HG02852 (cell line): ENCODE measurements around the gene KCNS3.
"Not testable (repeated sequence)": the region's sequence is repeated elsewhere in the genome, so short reads cannot be mapped to it uniquely, and the experiment has no call there.

Experiments used
- ATAC-seq: cut with Tn5 transposase; IDR thresholded peaks from one replicate; pipeline ENCODE4 v1.9.1; 2021; ENCODE audit warnings: mild to moderate bottlenecking, moderate library complexity; ENCODE audit not compliant: unreplicated experiment

Gene KCNS3

GRCh38 chr2:17940091-17940630 lies 61.7 kb downstream of the KCNS3 start:
- ATAC-seq = no peak

DNA sequence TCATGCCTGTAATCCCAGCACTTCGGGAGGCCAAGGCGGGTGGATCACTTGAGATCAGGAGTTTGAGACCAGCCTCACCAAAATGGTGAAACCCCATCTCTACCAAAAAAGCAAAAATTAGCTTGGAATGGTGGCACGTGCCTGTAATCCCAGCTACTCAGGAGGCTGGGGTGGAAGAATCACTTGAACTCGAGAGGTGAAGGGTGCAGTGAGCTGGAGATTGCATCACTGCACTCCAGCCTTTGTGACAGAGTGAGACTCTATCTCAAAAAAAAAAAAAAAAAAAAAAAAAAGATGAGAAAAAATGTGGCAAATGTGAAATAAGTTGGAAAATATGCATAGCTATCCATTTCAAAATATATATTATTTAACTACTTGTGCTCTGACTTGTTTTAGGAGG lies 65.0 kb downstream of the KCNS3 start:
- ATAC-seq = no peak

DNA sequence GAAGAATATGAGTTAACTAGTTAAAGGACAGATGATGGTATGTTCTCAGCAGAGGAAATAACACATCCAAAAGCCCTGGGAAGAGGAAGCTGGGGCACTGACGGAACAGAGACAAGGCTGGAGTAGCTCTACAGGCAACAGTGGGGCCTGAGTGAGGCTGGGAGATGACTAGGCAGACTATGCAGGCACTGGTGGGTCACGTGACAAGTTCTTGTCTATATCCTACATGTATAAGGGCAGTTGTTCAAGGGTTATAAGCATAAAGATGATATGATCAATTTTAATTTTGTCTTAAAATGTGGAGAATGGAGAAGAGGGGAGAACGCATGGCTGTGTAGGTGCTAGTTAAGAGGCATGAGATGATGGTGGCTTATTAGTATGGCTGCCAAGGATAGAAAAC lies 68.6 kb downstream of the KCNS3 start:
- no peak for ATAC-seq

DNA sequence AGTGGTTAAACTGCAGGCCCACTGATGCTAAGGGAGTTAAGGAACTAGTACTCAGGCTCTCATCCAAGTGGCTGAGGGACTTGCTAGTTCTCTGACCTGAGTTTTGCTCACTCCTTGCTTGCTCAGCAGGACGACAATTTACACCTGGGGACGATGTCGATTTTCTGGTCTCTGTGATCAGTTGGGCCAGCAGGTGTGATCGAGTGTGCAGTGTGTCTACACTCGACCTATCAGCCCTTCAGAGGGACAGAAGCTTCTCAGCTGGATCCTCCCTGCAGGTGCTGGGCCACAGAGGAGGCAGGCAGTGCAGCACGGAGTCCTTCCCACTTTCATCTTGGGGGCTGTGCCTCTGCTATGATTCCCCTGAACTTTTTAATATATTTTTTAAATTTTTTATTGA lies 71.5 kb downstream of the KCNS3 start:
- no peak for ATAC-seq

- no peak for ATAC-seq
Measured at GRCh38 chr2:17951563-17951962, 73.1 kb downstream of the KCNS3 start.

DNA sequence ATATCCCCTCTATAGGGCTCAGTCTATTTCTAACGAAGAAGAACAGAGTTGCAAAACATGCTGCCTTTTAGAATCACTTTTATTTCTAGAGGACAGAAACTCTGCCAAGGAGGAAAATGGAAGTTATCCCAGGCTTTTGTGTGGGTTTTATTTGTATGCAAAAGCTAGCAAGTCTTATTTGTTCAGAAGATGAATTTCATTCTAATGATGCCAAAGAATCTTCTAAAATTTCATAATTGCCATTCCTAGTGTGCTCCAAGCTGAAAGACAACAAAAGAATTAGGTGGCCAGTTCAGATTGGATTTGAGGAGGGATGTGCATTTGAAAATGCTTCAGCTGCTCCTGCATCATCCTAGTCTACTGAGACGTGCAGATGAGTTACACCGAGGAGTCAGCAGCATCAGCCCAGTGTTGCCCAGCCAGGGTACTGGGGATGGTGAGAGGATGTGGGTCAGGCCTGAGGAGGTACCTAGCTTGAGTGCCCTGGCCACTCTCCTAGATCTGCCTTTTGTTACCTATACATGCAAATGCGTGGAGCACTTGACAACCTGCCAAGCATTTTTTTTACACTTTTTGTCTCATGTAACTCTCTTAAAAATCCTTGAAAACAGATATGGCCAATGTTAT lies 80.1 kb downstream of the KCNS3 start:
- no peak for ATAC-seq

GRCh38 chr2:17959356-17959755 lies 80.9 kb downstream of the KCNS3 start:
- no peak for ATAC-seq

- ATAC-seq = no peak
Measured at GRCh38 chr2:17959833-17960232, 81.4 kb downstream of the KCNS3 start.

- ATAC-seq = no peak
Measured at GRCh38 chr2:17960925-17961324, 82.5 kb downstream of the KCNS3 start.

DNA sequence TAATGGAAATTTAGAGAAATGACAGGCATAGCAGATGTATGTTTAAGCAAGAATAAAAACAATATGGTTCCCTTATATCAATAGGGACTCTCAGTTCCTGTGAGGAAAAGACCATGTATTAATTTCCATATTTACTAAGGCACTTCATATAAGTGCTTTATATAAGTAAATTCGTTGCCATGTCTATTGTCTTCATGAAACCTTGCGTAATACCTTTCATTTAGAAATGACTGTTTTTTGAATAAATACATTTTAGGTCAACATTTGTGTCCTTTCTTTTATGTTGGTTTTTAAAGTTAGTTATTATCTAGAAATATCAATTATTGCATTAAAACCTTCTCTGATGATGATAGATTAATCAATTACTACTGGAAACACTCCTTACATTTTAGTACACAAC lies 83.3 kb downstream of the KCNS3 start:
- ATAC-seq = no peak

DNA sequence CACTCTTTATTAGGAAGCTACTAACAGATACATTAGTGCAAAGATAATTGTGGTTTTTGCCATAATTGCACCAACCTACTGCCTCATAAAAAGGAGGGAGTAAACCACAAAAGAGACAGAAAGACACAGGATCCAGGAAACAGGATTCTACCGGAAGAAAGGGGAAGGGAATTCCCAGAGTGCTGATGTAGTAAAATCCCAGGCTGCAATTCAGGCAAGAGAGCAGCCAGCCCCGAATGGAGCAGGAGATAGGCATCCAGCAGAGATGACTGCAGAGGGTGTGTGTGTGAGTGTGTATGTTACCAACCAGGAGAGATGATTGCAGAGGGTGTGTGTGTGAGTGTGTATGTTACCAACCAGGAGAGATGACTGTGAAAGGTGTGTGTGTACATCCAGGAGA lies 84.4 kb downstream of the KCNS3 start:
- ATAC-seq = no peak

GRCh38 chr2:17963571-17963970 lies 85.1 kb downstream of the KCNS3 start:
- ATAC-seq = not testable (repeated sequence)

DNA sequence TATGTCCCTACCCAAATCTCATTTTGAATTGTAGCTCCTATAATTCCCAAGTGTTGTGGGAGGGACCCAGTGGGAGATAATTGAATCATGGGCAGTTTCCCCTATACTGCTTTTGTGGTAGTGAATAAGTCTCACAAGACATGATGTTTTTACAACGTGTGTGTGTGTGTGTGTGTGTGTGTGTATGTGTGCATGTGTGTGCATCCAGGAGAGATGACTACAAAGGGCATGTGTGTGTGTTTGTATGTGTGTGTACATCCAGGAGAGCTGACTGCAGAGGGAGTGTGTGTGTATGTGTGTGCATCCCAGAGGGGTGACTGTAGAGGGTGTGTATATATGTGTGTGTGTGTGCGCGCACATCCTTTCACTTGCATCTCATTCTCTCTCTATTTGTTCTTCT lies 86.7 kb downstream of the KCNS3 start:
- no peak for ATAC-seq

- ATAC-seq = no peak
Measured at GRCh38 chr2:17966798-17967197, 88.3 kb downstream of the KCNS3 start.

- no peak for ATAC-seq
Measured at GRCh38 chr2:17969661-17970060, 91.2 kb downstream of the KCNS3 start.

GRCh38 chr2:17971531-17972125 lies 93.2 kb downstream of the KCNS3 start:
- no peak for ATAC-seq

GRCh38 chr2:17972991-17973390 lies 94.5 kb downstream of the KCNS3 start:
- ATAC-seq = no peak

DNA sequence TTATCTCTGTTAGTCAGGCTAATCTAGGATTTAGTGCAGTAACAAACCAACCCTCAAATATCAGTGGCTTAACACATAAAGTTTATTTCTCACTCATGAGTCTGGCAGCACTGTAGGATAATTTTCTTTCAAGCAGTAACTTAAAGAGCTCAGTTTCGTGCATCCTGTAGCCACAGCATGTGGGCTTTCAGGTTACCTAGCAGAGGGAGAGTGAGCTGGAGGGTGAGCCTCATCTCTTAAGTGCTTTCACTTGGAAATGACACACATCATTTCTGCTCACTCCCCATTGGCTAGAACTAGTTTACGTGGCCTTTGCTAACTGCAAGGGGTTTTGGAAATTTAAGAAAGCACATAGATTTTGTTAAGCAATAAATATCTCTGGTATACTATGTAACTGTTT lies 96.9 kb downstream of the KCNS3 start:
- ATAC-seq = no peak

- ATAC-seq = no peak
Measured at GRCh38 chr2:17976871-17977746, 98.6 kb downstream of the KCNS3 start.

GRCh38 chr2:17979707-17980106 lies 101.2 kb downstream of the KCNS3 start:
- ATAC-seq = no peak

DNA sequence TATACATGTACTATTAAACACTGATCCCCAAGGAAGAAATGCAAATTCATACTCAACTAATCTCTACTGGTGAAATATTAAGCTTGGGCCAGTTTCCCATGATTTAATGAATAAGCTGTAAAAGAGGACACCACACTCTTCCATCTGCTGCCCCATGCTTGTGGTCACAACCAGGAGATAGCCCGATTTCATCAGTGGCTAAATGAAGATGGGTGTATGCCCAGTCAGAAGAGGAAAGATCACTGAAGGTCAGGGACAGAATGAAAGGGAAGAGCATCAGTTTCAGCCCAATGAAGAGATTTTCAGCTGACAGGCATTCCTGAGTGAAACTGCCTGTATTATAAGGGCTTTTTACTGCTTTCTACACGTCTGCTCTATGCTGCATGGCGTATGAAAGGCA lies 103.5 kb downstream of the KCNS3 start:
- ATAC-seq = no peak
